NCI-H1930 (cell line): ENCODE results near the gene C15orf40.
"Not testable (repeated sequence)": the region's sequence is repeated elsewhere in the genome, so short reads cannot be mapped to it uniquely, and the experiment has no call there.

ENCODE experiments used
- DNase-seq, 2 experiments: peaks; one replicate each; lab custom pipeline; 2025; lab: John Stamatoyannopoulos, UW

The C15orf40 gene

GRCh38 chr15:83011271-83012075 lies at the start of gene C15orf40:
Gene C15orf40 (minus strand): TSS chr15:83011639. CDS start chr15:83011607, 32 bp downstream.
- peak; percentile 82 to 87 for DNase-seq

DNA sequence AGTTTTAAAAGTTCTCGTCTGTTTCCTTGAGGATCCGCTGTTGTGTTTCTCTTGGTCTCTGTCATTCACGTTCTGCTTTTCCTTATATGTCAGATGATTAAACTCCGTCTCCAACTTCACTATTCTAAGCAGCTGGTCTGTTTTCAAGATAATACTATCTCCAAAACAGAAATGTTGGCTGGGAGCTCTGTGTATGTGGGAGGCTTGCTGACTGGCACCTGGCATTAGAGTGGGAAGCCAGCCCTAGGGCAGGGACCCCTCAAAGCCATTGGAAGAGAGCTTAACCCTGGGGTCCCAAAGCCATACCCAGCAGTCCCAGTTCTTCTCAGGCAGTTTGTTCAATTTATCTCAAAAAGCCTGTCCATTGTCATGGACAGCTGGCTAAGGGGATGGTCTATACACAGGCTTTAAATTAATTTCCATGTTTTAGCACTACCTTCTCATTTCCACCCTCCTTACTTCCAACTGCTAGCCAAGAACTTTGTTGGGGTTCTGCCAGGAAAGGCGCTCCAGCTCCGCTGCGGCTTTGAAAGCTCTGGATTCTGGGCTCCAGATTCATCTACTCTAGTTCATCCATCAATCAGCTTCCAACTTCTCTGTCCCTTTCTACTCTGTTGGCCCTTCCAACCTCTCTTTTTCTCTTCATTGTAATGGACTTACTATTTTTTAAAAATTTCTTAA lies 46.4 kb upstream of the C15orf40 start:
- DNase-seq = no peak

- no peak for DNase-seq
Observed at GRCh38 chr15:83057002-83057401, 45.6 kb upstream of the C15orf40 start.

DNA sequence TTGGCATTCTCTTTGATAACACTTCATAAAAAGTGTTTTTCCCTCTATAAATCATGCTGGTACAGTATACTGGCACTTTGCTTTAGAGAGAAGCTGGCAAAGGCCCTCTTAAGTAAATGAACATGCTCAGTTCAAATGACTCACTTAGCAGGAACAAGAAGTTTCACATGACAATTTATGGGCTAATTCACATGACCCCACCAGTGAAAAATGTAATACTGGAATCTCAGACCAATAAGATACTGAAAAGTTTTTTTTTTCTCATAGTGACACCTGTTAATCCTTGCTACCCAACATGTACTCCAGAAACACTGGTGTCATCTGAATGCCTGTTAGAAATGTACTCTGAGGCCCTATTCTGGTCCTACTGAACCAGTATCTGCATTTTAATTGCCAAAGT lies 41.7 kb upstream of the C15orf40 start:
- DNase-seq = no peak

GRCh38 chr15:83046558-83047127 lies 35.2 kb upstream of the C15orf40 start:
- DNase-seq = no peak

DNA sequence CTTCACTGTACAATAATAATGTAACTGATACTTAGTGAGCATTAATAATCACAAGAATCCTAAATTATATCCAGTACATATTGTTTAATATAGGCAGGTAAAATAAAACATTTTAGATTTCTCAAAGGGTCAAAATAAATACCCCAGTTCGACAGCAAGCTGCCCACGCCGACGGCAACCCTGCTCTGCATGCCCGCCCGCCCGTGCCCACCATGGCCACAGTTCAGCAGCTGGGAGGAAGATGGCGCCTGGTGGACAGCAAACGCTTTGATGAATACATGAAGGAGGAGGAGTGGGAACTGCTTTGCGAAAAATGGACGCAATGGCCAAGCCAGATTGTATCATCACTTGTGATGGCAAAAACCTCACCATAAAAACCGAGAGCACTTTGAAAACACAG lies 32.7 kb upstream of the C15orf40 start:
- DNase-seq = no peak

DNA sequence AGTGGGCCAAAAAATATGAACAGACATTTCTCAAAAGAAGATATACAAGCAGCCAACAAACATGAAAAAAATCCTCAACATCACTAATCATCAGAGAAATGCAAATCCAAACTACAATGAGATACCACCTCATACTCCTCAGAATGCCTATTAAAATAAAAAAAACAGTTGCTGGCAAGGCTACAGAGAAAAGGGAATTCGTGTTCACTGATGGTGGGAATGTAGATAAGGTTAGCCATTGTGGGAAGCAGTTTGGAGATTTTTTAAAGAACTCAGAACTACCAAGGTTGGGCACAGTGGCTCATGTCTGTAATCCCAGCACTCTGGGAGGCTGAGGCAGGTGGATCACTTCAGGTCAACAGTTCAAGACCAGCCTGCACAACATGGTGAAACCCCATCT lies 27.8 kb upstream of the C15orf40 start:
- no peak for DNase-seq

DNA sequence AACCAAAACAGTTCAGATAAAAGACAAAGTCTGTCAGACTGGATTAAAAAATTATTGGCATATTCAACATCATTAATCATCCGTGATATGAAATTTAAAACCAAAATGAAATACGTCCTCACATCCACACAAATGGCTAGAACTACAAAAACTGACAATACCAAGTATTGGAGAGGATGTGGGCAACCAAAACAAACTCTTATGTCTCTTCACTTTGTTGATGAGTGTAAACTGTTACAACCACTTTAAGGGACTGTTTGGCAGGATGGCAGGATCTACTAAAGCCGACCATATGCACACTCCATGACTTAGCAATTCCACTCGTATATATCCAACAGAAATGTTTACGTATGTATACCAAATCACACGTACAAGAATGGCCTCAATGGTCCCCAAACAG lies 24.8 kb upstream of the C15orf40 start:
- DNase-seq = no peak

DNA sequence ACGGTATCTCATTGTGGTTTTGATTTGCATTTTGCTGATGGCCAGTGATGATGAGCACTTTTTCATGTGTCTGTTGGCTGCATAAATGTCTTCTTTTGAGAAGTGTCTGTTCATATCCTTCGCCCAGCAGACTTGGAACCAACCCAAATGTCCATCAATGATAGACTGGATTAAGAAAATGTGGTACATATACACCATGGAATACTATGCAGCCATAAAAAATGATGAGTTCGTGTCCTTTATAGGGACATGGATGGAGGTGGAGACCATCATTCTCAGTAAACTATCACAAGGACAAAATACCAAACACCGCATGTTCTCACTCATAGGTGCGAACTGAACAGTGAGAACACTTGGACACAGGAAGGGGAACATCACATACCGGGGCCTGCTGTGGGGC lies 19.8 kb upstream of the C15orf40 start:
- not testable (repeated sequence) for DNase-seq

GRCh38 chr15:83030021-83030420 lies 18.6 kb upstream of the C15orf40 start:
- no peak for DNase-seq

- DNase-seq = no peak
Observed at GRCh38 chr15:83018436-83018835, 7.0 kb upstream of the C15orf40 start.

DNA sequence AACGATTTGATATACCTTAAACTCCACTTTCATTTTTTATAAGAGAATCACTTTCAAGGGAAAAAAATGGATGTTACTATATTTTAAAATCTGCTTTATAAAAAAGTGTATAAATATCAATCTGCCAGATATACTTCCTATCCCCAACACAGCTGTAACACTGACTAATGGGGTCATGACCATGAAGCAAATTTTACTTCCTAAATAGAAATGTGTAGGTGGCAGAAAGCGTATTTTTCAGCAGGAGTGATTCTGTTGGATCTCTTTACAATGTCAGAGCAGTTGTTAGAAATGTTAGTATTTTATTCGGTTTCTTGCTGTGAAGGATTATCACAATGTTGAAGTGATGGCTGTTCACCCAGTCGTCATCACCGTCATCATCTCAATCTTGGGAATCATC lies 5.5 kb upstream of the C15orf40 start:
- no peak for DNase-seq

GRCh38 chr15:83015361-83015760 lies 3.9 kb upstream of the C15orf40 start:
- DNase-seq = no peak

DNA sequence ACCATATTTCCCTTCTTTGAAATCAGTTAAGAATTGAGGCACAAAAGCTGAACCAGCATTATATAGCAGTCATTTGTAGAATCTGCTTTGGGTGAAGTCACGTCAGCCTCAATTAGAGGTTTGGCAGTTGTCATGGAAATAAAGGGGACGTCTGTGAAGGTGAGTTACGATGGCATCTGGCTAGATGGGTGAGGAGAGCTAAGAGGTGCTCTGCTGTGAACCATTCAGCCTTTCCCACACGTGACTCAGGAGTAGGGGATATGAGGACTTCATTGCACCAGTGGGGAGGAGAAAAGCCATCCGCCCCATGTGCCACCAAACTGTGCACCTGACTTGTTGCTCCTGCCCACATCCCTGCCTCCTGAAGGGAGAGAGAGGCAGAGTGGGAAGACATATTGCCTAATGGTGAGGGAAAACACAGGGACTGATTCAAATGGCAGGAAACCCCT lies 2.8 kb upstream of the C15orf40 start:
- no peak for DNase-seq

GRCh38 chr15:83012636-83013035 lies 1.2 kb upstream of the C15orf40 start:
- DNase-seq = no peak

DNA sequence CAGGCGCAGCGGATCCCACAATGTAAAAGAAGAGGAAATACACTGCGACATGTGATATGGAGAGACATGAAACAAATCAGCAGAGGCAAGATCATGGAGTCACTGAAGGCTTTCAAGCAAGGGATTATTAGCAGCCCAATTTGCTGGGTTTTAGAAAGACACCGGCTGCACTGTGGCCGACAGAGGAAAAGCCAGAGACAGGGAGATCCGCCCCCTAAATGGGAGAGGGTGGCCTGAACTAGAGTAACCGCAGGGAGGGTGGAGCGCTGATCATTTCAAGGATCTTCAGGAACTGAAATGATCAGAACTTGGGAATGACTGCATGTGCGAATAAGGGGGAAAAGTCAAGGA lies 612 bp upstream of the C15orf40 start:
- DNase-seq = no peak

DNA sequence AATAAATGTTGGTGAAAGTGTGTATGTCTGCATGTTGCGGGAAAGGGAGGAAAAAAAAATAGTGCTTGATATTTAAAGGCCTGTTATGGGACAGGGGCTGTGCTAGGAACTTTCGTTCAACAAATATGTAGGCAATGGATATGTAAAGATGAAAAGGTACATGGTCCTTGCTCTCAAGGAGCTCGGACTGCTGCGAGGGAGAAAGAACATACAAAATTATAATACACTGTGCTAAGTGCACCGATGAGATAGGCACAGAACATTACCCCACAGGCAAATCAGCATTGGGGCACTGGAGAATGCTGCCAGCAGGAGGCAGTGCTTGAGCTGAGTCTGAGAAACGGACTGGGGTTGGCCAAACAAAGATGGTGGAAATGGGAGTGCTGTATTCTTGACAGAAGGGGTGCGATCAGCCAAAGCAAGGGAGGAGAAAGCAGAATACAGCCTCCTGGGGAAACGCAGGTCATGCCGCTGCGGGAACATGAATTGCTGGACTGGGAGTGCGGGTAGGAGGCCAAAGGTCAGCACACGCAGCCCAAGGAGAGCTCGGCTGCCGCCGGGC lies 649 bp downstream of the C15orf40 start:
- peak; percentile 25 to 41 for DNase-seq

- not testable (repeated sequence) for DNase-seq
Observed at GRCh38 chr15:83000672-83001031, 10.8 kb downstream of the C15orf40 start.

- DNase-seq = peak in 1 of 2 experiments; percentile 37
Observed at GRCh38 chr15:82999905-83000671, 11.4 kb downstream of the C15orf40 start.

- DNase-seq = no peak
Observed at GRCh38 chr15:82999426-82999825, 12.0 kb downstream of the C15orf40 start.

DNA sequence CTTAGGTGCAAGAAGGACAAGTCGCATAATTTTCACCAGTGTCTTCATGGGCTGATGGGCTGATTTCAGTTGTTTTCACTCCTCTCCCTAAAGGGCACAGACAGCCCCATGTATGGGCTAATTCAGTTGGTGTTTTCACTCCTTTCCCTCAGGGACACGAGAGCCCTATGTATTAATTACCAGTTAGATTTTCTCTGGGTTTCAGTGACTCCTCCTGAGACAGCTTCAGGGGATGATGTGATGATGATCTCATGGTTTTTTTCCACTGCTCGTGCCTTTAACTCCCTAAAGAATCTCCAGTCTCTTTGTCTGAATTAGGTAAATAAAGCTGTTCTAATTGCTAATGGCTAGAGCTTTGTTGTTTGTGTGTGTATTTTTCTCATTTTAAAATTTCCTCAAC lies 15.5 kb downstream of the C15orf40 start:
- peak in 1 of 2 experiments; percentile 4 for DNase-seq

GRCh38 chr15:82995076-82995475 lies 16.4 kb downstream of the C15orf40 start:
- DNase-seq = no peak
